H54 (cell line): ENCODE measurements around the gene COL20A1.

ENCODE experiments used
- DNase-seq: peaks from one replicate; pipeline ENCODE4 v3.0.0; 2011; ENCODE audit warnings: low spot score, mixed read lengths; ENCODE audit not compliant: insufficient read length
- FAIRE-seq: peaks from 3 replicates; lab custom pipeline; 2011; peaks lifted over from hg19 to GRCh38; lab: Jason Lieb, UNC
- POLR2A ChIP-seq: IDR thresholded peaks from 2 replicates; pipeline ENCODE4 v1.6.1; 2011; ENCODE audit warnings: low read depth, mild to moderate bottlenecking, low read length

Gene COL20A1

DNA sequence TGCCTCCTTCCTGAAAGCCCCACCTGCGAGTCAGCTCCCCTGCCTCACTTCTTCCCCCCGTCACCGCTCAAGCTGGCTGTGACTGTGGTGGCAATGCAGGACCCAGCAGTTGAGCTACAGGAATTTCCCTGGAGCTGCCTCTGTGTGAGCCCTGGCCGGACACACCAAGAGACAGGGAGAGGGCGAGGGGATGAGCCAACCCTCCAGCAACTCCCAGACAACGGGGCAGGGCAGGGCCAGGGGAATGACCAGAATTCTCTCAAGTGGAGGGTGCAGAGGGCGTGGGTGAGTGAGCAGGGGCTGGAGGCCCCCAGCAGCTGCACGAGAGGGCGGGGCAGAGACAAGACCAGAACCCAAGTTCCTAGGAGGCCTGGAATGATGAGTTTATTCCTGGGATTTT, 25.3 kb upstream of the COL20A1 start:
- DNase-seq (no peak), FAIRE-seq (no peak)
- no peak for TF ChIP-seq POLR2A

DNA sequence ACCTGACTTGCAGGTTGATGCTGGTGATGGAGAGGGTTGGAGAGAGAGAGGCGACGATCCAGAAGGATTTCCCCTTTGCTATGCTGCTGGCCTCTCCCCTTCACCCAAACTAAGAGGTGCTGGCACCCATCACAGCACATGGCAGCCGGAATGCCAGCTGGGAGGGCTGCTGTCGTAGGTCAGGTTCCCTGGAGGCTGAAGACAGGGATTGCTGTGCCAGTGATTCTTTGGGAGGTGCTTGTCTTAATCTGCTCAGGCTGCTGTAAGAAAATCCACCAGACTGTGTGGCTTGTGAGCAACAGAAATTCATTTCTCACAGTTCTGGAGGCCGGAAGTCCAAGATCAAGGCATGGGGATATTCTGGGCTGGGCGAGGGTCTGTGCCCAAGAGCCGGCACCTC, 24.7 kb upstream of the COL20A1 start:
- DNase-seq, result no peak
- no peak for FAIRE-seq
- no peak for TF ChIP-seq POLR2A

DNA sequence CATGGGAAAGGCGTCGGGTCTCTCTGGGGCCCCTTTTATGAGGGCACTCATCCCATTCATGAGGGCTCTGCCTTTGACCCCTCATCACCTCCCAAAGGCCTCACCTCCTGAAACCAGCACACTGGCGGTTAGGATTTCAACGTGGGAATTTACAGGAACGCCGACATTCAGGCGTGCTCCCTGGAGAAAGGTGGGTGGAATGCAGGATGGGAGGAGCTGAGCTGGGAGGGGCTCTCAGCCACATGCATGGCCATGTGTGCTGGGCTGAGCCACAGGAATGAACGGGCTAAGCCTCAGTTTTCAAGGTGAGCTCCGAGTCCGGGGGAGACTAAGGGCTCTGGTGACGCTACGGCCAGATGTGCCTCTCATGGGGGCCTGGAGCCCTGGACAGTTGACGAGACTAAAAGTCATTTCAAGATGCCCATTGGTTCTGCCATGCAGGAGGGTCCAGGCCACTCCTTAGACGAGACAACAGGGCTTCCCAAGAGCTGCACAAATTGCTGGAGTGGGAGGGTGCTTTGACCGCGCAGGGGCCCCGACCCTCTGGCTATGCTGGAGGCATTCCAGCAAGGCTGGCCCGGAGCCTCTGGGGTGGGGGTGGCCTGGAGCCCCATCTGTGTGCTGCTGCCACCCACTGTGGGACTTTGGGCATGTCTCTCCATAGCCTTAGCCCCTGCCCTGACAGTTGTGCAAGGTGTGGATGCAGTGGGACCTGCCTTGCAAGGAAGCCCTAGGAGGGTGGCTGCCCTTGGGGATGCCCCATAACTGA, 24.1 kb upstream of the COL20A1 start:
- FAIRE-seq (no peak), DNase-seq (no peak)
- TF ChIP-seq POLR2A, result no peak

DNA sequence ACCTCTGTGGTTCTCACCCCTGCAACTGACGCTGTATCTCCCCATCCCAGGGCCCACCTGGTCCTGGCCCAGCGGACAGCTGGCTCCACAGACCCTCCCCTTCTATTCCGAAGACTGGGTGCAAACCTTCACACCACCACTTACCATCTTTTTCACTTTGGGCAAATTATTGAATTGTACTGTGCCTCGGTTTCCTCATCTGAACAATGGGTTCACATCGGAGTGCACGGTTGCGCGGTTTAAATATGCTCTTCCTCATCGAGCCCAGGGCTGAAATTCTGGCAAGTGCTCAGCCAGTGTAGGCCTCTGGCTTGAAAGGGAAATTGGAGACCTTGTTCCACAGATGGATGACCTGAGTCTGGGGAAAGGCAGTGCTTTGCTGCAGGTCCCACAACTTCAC, 23.3 kb upstream of the COL20A1 start:
- no peak for FAIRE-seq
- no peak for TF ChIP-seq POLR2A
- DNase-seq, result no peak

DNA sequence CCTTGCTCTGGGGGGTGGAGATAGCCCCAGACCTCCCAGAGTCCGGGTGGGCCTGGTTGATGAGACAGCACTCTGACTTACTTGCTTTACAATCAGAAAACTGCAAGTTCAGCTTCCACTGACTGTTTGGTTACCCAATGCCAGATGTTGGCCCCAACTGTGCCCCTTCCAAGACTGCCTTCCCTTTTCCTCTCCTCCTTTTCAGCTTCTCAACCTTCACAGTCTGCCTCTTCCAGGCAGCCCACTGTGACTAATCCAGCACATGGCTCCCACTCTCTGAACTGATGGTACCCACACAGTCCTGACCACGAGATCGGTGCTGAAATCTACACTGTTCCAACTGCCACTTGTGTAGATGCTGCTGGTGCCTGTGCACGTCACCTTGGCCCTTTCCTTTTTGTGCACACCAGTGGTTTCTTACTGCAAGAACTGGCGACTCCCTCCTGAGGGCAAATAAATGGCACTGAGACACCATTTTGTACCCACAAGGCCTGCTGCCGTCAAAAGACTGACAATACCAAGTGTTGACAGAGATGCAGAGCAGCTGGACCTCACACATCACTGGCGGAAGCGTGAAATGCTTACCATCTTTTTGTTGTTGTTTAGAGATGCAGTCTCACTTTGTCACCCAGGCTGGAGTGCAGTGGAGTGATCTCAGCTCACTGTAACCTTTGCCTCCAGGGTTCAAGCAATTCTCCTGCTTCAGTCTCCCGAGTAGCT, 22.2 kb upstream of the COL20A1 start:
- no peak; the same call in 1 of the 2 replicates for TF ChIP-seq POLR2A
- FAIRE-seq (no peak), DNase-seq (no peak)

DNA sequence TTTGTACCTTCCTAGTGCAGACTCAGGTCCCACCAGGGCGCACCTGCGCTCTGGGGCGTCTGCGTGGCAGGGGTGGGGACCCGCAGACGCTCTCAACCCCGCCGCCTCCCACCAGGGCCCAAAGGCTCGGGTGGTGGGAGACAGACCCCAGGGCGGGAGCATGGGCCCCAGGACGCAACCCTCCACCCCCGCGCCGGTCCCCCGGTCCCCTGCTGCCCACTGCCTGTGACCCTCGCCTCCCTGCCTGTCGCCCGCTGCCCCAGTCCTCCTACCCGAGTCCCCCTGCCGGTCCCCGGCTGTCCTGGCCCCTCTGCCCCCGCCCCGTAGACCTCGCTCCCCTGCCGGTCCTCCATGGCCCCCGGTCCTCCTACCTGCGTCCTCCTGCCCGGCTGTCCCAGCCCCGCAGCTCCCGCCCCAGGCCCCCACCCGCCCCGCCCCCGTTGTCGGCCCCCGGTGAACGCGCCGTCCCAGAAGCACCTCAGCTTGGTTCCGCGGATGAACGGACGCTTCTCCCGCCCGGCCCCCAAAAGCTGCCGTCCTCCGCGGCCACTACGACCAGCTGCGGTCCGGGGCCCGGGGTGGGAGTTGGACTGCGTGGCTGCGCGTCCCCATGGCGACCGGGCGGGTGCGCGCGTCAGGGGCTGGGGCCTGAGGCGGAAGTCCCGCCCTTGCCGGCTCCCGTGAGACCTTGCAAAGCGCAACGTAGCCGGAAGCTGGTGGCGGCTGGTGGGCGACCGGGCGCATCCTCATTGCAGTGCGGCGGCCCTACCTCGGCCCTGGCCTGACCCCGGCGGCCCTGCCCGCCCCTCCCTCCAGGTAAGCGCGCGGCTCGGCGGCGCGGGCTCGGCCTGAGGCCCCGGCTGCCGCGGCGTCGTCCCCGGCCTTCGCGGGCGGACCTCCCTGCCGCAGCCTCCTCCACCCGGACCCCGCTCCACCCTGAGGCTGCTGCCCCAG, 20.6 kb upstream of the COL20A1 start, which contains the start of gene ARFGAP1:
TSS of gene ARFGAP1 (plus strand) at position 709 of the 954 bp plus-strand sequence. CDS start 2,768 bp downstream, outside the sequence.
- FAIRE-seq (no peak), DNase-seq (peak; percentile 97)
- TF ChIP-seq POLR2A, result peak; percentile 92

DNA sequence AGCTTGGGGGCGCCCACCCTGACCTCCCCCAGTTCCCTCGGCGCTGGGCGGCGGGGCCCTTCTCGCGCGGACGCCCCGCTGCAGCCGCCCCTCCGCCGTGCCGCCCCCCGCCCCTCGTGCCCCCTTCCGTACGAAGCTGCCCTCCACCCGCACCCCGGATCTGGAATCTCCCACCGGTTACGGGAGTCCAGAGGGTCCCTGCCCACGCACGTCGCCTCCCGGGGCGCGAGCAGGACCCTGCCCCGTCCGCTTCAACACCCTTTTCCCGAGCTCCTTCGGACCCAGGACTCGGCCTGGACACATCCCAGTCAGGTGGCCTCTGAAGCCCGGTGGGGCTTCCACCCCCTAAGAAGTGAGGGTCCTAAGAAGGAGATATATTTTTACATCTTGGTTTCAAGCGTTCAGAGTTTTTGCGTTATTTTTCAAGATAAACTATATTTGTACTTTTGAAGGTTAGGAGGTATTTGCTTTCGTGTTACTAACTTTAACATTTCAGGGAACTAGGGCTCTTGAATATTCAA, 19.9 kb upstream of the COL20A1 start:
- TF ChIP-seq POLR2A, result no peak
- DNase-seq, result no peak
- no peak for FAIRE-seq

DNA sequence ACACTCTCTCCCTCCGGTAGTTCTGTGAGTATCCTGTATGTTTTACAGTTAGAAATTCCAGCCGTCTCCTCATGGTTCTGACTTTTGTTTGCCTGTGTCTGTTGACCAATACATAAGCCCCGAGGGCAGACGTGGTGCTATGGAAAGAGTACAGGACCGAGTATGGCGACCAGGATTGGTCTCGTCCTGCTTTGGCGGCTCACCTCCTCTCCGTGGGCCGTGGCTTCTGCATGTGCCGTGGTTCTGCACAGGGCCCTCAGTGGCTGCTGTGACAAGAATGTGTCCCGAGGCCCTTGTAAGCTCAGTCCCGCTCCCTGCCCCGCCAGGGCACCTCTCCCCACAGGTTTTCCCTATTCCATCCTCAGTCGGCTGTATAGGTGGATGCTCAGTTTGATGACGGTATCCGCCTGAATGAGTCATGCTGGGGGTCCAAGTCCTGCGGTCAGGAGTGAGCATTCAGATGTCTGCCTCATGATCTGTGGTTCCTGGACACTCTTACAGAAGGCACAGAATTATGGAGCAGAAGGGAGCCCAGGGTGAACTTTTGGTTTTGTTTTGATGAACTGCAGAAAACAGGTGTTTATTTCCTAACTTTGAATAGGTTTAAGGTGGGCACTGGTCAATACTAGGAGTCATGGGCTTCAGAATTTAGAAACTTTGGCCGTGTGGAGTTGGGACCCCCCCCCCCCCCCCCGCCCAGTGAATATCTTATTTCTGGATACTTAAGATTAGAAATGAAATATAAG, 19.2 kb upstream of the COL20A1 start:
- DNase-seq (peak; percentile 92), FAIRE-seq (no peak)
- TF ChIP-seq POLR2A, result no peak

DNA sequence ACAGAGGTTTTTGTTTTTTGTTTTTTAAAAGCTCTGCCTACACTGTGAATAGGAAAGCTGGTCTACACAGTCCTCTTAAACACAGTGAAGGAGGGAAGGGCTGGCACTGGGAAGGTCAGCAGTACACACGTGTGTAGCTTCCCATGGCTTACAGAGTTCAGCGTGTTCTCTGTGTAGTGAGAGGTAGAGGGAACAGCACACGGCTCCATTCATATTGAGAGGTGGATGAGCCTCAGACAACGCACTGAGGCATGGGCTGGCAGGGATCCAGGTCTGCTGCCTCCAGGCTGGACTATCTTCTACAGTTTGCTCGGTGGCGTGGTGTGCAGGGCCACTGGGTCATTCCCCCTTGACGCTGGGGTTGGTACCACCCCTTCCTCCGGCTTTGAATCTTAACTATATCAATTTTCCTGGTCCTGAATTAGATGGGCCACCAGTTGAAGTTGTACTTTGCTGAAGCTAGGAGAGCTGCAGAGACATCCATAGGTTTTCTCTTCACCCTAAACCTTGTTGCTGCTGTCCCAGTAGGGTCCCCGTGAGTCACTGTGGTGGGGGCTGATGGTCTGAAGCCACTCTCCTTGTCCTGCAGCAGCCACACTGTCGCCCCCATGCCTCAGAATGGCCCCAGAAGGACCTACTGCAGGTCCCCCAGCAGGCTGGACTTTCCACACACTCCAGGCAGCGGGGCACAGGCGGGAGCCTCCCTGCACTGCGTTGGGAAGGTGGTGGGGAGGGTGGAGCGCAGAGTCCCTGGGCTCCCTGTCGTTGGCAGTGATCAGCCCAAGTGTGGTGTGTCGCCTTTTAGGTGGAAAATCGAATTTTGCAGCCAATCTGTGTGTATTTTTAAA, 18.4 kb upstream of the COL20A1 start:
- FAIRE-seq (no peak), DNase-seq (no peak)
- no peak for TF ChIP-seq POLR2A

DNA sequence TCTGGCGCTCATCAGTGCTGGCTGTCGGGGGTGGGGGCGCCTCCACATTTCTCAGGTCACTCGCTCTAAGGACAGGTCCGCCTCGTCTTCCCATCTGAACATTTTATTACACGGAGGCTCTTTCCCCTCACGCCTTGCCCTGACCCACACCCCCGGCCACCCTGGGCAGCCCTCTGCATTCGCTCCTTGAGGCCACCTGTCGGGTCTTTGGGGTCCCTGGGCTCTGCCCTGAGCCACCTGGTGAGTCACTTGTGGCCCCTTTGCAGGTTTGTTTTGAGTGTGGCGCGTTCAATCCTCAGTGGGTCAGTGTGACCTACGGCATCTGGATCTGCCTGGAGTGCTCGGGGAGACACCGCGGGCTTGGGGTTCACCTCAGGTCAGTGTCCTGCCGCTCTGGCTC, 17.2 kb upstream of the COL20A1 start:
- DNase-seq, result no peak
- no peak for TF ChIP-seq POLR2A

DNA sequence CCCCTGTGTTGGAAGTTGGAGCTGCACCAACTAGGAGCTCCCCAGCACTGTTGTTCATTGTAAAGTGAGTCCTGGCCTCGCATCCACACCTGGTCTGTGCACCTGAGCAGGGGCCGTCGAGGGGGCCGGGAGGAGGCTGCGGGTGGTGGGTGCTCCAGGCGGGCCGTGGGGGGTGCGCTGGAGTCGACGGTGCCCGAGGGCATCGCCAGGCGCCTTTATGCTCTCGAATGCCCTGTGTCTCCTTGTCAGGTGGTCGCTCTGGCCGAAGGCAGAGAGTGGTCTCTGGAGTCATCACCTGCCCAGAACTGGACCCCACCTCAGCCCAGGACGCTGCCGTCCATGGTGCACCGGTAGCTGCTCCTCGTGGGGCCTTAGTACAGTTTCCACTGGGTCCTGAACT, 16.0 kb upstream of the COL20A1 start:
- no peak for TF ChIP-seq POLR2A
- no peak for DNase-seq
- FAIRE-seq, result no peak

More for the DNA sequence above, 17.2 kb upstream of the COL20A1 start:
- FAIRE-seq, result no peak

DNA sequence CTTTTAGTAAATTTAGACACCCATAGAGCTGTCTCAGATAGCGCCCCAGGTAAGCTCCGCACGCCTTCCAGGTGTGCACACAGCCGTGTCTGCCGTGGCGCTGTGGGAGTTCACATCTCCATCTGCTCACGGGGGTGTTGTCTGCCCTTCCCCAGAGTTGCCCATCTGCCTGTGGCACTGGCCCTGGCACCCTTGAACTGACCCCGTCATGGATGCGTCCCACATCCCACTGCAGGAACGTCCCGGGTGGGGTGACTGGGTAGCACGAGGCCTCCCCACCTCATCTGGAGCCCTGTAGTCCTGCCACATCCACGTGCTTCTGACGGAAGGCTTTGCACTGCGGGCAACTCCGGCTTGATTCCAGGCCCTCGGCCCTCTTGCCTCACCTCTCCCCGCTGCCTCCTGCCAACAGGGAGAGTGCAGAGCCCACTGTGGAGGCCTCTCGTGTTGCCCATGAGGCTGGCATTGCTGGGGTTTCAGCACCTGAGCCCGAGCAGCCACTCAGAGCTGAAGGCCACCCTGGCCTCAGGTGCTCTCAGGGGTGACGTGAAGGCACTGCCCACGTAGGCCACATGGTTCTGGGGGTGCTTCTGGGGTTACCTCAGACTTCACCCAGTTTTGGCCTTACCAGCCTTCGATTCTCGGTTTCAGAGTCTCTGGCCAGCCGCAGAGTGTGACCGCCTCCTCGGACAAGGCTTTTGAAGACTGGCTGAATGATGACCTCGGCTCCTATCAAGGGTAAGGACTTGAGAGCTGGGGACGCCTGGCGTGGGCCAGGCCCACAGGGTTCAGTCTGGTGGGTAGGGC, 15.3 kb upstream of the COL20A1 start:
- DNase-seq, result no peak
- FAIRE-seq, result no peak
- no peak for TF ChIP-seq POLR2A
